ENCODE measurements around the gene DIPK1C. TPM values are rescaled to one million over a fixed set of nuclear protein-coding genes. Genes with fewer than 3 reads are reported as not detected.

Gene DIPK1C
- total RNA-seq, 1 donor from 2014 or later, result not detected

DNA sequence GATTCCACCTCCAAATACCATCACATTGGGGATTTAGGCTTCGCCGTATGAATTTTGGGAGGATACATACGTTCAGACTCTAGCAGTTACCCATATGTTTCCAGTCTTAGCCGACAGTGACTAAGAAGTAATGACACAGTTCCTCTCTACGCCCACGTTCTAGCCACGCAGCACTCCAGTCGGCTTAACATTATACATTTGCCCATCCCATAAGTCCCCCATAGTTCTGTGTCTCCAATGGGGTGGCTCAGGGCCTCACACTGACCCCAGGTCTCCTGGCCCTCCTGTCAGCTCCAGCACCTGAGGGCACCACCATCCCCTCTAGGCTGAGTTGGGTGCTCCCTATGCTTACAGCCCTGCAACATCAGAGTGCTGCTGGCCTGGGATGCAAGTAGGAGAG is 20.7 kb upstream of the DIPK1C start:
- Histone ChIP-seq H3K27ac (no peak overlapping the region), H3K27me3 (no peaks in the 10 kb centered on the region), H3K36me3 (no peaks in the 10 kb centered on the region), H3K4me1 (peaks cover 20% of the 10 kb centered on the region), H3K9me3 (no peaks in the 10 kb centered on the region), H3K4me3 (no peak overlapping the region)
- TF ChIP-seq POLR2AphosphoS5 (IDR thresholded peaks at IDR 0.05; ENCODE audit: insufficient read depth in 1 of 2, low read depth in 1 of 2) (no peak), POLR2A (IDR thresholded peaks at IDR 0.05) (no peak)
- TF ChIP-seq, protein P1, sequence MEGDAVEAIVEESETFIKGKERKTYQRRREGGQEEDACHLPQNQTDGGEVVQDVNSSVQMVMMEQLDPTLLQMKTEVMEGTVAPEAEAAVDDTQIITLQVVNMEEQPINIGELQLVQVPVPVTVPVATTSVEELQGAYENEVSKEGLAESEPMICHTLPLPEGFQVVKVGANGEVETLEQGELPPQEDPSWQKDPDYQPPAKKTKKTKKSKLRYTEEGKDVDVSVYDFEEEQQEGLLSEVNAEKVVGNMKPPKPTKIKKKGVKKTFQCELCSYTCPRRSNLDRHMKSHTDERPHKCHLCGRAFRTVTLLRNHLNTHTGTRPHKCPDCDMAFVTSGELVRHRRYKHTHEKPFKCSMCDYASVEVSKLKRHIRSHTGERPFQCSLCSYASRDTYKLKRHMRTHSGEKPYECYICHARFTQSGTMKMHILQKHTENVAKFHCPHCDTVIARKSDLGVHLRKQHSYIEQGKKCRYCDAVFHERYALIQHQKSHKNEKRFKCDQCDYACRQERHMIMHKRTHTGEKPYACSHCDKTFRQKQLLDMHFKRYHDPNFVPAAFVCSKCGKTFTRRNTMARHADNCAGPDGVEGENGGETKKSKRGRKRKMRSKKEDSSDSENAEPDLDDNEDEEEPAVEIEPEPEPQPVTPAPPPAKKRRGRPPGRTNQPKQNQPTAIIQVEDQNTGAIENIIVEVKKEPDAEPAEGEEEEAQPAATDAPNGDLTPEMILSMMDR (IDR thresholded peaks at IDR 0.05), result no peak
- DNase-seq (ENCODE audit: extremely low spot score in 2 of 2), result peak; percentile 55 to 82
- intact Hi-C loops (cut with DNase I), result no loop called here

DNA sequence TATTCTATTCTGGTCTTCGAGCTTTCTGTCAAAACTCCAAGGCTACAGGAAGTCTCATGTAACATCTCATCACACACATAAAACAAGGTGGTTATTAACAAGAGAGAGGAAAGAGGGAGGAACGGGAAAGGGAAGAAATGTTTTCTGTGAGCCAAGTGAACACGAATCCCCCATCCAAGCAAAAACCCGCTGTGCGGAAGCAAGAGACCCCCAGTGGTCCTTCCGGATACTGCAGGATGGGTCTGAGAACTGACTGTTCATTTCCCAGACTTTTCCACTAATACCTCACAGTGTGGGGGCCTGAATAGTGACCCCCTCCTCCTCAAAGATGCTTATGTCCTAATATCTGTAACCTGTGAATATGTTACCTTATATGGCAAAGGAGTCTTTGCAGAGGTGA is 19.0 kb upstream of the DIPK1C start:
- no peaks in the 10 kb centered on the region for H3K9me3 ChIP-seq
- H3K27ac ChIP-seq, result no peak overlapping the region
- no peak overlapping the region for H3K4me3 ChIP-seq
- no peaks in the 10 kb centered on the region for H3K36me3 ChIP-seq
- H3K27me3 ChIP-seq, result no peaks in the 10 kb centered on the region
- H3K4me1 ChIP-seq, result peaks cover 20% of the 10 kb centered on the region
- intact Hi-C loops (cut with DNase I), result no loop called here
- TF ChIP-seq, protein P1 (IDR thresholded peaks at IDR 0.05), result peak in 1 of 3 experiments; percentile 38
- TF ChIP-seq POLR2A (IDR thresholded peaks at IDR 0.05), result no peak
- DNase-seq (ENCODE audit: extremely low spot score in 2 of 2), result no peak

DNA sequence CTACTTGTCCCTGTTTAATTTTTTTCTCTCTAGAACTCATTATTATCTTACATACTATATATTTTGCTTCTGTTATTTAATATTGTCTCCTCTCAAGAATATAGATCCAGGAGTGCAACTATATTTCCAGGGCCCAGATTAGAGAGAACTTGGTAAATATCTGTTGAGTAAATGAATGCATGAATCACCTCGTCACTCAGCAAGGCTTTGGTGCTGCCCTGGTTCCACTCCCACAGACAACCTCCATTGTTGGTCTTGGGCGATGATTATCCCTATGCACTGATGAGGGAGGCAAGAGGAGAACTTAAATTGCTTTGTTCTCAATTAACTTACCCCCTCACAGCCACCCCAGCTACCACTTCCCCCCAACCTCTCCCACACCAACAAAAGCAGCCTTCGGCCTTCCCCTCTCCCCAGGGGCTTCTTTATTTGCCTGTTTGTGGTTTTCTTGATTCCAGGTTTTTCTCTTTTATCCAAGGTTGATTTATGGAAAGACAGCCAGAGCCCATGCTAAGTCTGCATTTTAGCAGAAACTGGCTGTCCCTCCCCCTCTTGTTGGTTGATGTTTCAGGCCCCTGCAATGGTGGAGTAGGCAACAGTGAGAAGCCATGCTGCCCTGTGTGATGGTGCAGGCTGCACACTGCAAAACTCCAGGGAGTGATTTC is 17.0 kb upstream of the DIPK1C start:
- Histone ChIP-seq H3K4me3 (no peak overlapping the region), H3K27me3 (no peaks in the 10 kb centered on the region), H3K9me3 (no peaks in the 10 kb centered on the region), H3K36me3 (no peaks in the 10 kb centered on the region), H3K4me1 (peaks cover 3% of the 10 kb centered on the region), H3K27ac (no peak overlapping the region)
- TF ChIP-seq POLR2AphosphoS5 (IDR thresholded peaks at IDR 0.05; ENCODE audit: insufficient read depth in 1 of 2, low read depth in 1 of 2) (no peak), POLR2A (IDR thresholded peaks at IDR 0.05) (no peak)
- TF ChIP-seq, protein P1 (IDR thresholded peaks at IDR 0.05), result no peak
- intact Hi-C loops (cut with DNase I), result no loop called here
- DNase-seq (ENCODE audit: extremely low spot score in 2 of 2), result peak in 1 of 2 donors; percentile 37

DNA sequence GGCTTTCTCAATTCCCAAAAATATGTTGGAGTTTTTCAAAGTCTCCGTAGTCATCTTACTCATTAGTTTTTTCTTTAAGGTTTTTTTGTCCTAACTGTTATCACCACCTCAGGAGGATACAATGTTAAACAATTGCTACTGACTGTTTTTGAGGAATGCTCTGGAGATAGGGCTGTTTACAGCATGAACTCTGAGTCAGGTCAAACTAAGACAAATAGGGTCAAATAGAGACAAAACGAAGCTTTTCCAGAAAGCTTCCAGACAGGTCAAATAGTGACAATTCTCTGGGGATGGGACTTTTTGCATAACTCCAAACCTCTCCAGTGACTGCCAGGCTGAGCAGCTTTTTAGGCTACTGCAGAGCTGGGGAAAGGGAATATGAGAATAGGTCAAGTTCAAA is 15.2 kb upstream of the DIPK1C start:
- TF ChIP-seq POLR2A (IDR thresholded peaks at IDR 0.05), result no peak
- no peak for TF ChIP-seq POLR2AphosphoS5 (IDR thresholded peaks at IDR 0.05; ENCODE audit: insufficient read depth in 1 of 2, low read depth in 1 of 2)
- TF ChIP-seq, protein P1 (IDR thresholded peaks at IDR 0.05), result no peak
- Histone ChIP-seq H3K9me3 (no peaks in the 10 kb centered on the region), H3K27ac (no peak overlapping the region), H3K4me1 (peaks cover 16% of the 10 kb centered on the region), H3K27me3 (no peaks in the 10 kb centered on the region), H3K4me3 (no peak overlapping the region), H3K36me3 (no peaks in the 10 kb centered on the region)
- intact Hi-C loops (cut with DNase I), result no loop called here
- no peak for DNase-seq (ENCODE audit: extremely low spot score in 2 of 2)

DNA sequence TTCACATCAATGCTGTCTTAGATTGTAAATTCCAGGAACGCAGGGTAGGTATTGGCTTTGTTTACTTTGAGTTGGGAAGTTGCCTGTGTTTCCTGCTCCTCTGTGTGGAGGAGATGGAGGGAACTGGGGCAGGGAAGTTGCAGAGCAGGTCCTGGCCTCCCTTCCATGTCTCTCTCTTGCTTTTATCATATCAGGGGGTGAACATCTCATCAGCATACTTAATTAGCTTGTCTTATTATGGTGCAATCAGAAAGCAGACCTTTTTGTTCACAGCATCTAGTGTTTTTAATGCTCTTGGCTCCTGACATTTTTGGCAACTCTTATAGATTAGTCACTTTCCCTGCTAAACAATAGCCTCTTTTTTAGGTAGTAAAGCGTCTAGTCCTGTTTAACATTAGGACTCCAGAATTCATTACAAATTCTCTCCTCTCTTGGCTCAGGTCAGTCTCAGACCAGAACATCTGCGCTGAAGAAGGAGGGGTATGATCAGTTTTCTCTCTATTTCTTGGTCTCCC is 11.5 kb upstream of the DIPK1C start:
- no peaks in the 10 kb centered on the region for H3K36me3 ChIP-seq
- H3K9me3 ChIP-seq, result no peaks in the 10 kb centered on the region
- H3K4me1 ChIP-seq, result peaks cover 16% of the 10 kb centered on the region
- no peak for DNase-seq (ENCODE audit: extremely low spot score in 2 of 2)
- no peak for TF ChIP-seq POLR2A (IDR thresholded peaks at IDR 0.05)
- TF ChIP-seq POLR2AphosphoS5 (IDR thresholded peaks at IDR 0.05; ENCODE audit: insufficient read depth in 1 of 2, low read depth in 1 of 2), result peak in 1 of 2 donors; percentile 67
- intact Hi-C loops (cut with DNase I), result no loop called here
- no peak overlapping the region for H3K27ac ChIP-seq
- H3K27me3 ChIP-seq, result no peaks in the 10 kb centered on the region
- no peak overlapping the region for H3K4me3 ChIP-seq

Data from vagina (tissue), 2 donors.